ENCODE results near the gene OR52M1. TPM values are rescaled to one million over a fixed set of nuclear protein-coding genes. Genes with fewer than 3 reads are reported as not detected.

Gene OR52M1
- total and polyA plus RNA-seq, 2 of the 13 experiments (the other 11 are each of a cell fraction or from before 2014, with no cell fraction given): not detected

GRCh38 chr11:4546878-4547277, 1.9 kb downstream of the OR52M1 start (continued):
- TF ChIP-seq HNRNPL (IDR thresholded peaks at IDR 0.05; ENCODE audit: low read depth, low read length): no peak

- Histone ChIP-seq H2AFZ (ENCODE audit: low read length) (no peak overlapping the region), H3K4me3 (replicated peaks in 1 of 3; ENCODE audit: insufficient read depth in 1 of 3, low read depth in 2 of 3, low read length in 3 of 3) (no peak overlapping the region), H3K4me2 (ENCODE audit: low read depth, low read length) (no peak overlapping the region), H3K27ac (ENCODE audit: extremely low read length, insufficient read depth, low read length) (no peak overlapping the region), H3K9me3 (ENCODE audit: low read length) (no peaks in the 10 kb centered on the region), H3K27me3 (ENCODE audit: control insufficient read depth in 1 of 2, insufficient read depth in 2 of 2, low read length in 2 of 2) (peaks cover 0 to 11% of the 10 kb centered on the region in 2 experiments; a peak in 1 of 5 replicates), H3K36me3 (replicated peaks in 1 of 2; ENCODE audit: control insufficient read depth in 1 of 2, insufficient read depth in 2 of 2, low read length in 2 of 2) (no peaks in the 10 kb centered on the region), H3K79me2 (ENCODE audit: insufficient read depth, low read length) (no peaks in the 10 kb centered on the region), H4K20me1 (ENCODE audit: insufficient read depth, low read length) (no peaks in the 10 kb centered on the region), H3K4me1 (ENCODE audit: insufficient read depth, low read length) (peaks cover 7% of the 10 kb centered on the region; the same call in 1 of the 2 replicates), H3K9ac (ENCODE audit: insufficient read depth, low read depth, low read length) (no peak overlapping the region)
- FAIRE-seq (no peak), DNase-seq (ENCODE audit: low spot score) (no peak), ATAC-seq (no peak)
- in situ Hi-C loops (cut with HindIII; ENCODE audit: extremely low pct_ligation_motif_present, low pct_unique_long_range_greater_than_20kb) (no loop called here), intact Hi-C loops (cut with micrococcal nuclease; ENCODE audit: unreplicated experiment) (no loop called here)
- CTCF ChIA-PET (ENCODE audit: low intra/inter-chr PET ratio, low total read pairs): no interaction called here
- 12% methylated on average over 4 of the region's 4 CpGs for WGBS (ENCODE audit: low lambda C conversion rate)
- no TSS peak for BruUV-seq (replicated peaks)
- no peak for TF ChIP-seq PBX2 (CRISPR knock-in tag; IDR thresholded peaks at IDR 0.05)
- no peak for TF ChIP-seq SMAD9 (CRISPR knock-in tag; IDR thresholded peaks at IDR 0.05)
- TF ChIP-seq ZNF251 (CRISPR knock-in tag; IDR thresholded peaks at IDR 0.05): no peak
- POLR2A ChIA-PET: no interaction called here
These were observed 2.4 kb downstream of the OR52M1 start for GRCh38 chr11:4547416-4547815.

- peak; percentile 7 for DNase-seq (ENCODE audit: low spot score)
- H3K4me1 ChIP-seq (ENCODE audit: insufficient read depth, low read length): peaks cover 7% of the 10 kb centered on the region; the same call in 1 of the 2 replicates
- no peak overlapping the region for H2AFZ ChIP-seq (ENCODE audit: low read length)
- no peak overlapping the region for H3K9ac ChIP-seq (ENCODE audit: insufficient read depth, low read depth, low read length)
- in situ Hi-C loops (cut with HindIII; ENCODE audit: extremely low pct_ligation_motif_present, low pct_unique_long_range_greater_than_20kb) (no loop called here), intact Hi-C loops (cut with micrococcal nuclease; ENCODE audit: unreplicated experiment) (loop anchor here (1.0 kb wide), 1 partner anchor 364 kb away; no protein-coding TSS in a partner anchor)
- no peaks in the 10 kb centered on the region for H3K79me2 ChIP-seq (ENCODE audit: insufficient read depth, low read length)
- H3K36me3 ChIP-seq (replicated peaks in 1 of 2; ENCODE audit: control insufficient read depth in 1 of 2, insufficient read depth in 2 of 2, low read length in 2 of 2): no peaks in the 10 kb centered on the region
- ATAC-seq: peak; percentile 75
- no peak overlapping the region for H3K4me2 ChIP-seq (ENCODE audit: low read depth, low read length)
- WGBS (ENCODE audit: low lambda C conversion rate): 34% methylated on average over 8 of the region's 8 CpGs
- ChIA-PET POLR2A (no interaction called here), CTCF (ENCODE audit: low intra/inter-chr PET ratio, low total read pairs) (interaction anchor here (1.9 kb wide), 1 partner anchor 364 kb away, joined by 7 read pairs; no protein-coding TSS in a partner anchor)
- no peak overlapping the region for H3K27ac ChIP-seq (ENCODE audit: extremely low read length, insufficient read depth, low read length)
- no peaks in the 10 kb centered on the region for H3K9me3 ChIP-seq (ENCODE audit: low read length)
- no TSS peak for BruUV-seq (replicated peaks)
- no peak for FAIRE-seq
- peaks cover 0 to 3% of the 10 kb centered on the region in 2 experiments; a peak in 1 of 5 replicates for H3K27me3 ChIP-seq (ENCODE audit: control insufficient read depth in 1 of 2, insufficient read depth in 2 of 2, low read length in 2 of 2)
- no peaks in the 10 kb centered on the region for H4K20me1 ChIP-seq (ENCODE audit: insufficient read depth, low read length)
- no peak overlapping the region for H3K4me3 ChIP-seq (replicated peaks in 1 of 3; ENCODE audit: insufficient read depth in 1 of 3, low read depth in 2 of 3, low read length in 3 of 3)
- no peak for TF ChIP-seq ZNF460 (CRISPR knock-in tag; IDR thresholded peaks at IDR 0.05; ENCODE audit: borderline replicate concordance)
- TF ChIP-seq SMC3 (IDR thresholded peaks at IDR 0.05; ENCODE audit: low read length): peak; percentile 20; the same call in 1 of the 2 replicates
- no peak for TF ChIP-seq ZNF326 (CRISPR knock-in tag; IDR thresholded peaks at IDR 0.05; ENCODE audit: borderline replicate concordance)
- no peak for TF ChIP-seq ZNF609 (CRISPR knock-in tag; IDR thresholded peaks at IDR 0.05; ENCODE audit: borderline replicate concordance)
- TF ChIP-seq ZNF136 (CRISPR knock-in tag; IDR thresholded peaks at IDR 0.05; ENCODE audit: low read depth): no peak
- TF ChIP-seq SMYD3 (CRISPR knock-in tag; IDR thresholded peaks at IDR 0.05): no peak
- no peak for TF ChIP-seq TARDBP (CRISPR knock-in tag; IDR thresholded peaks at IDR 0.05)
These were observed 6.5 kb downstream of the OR52M1 start for GRCh38 chr11:4551346-4551979.

Data from HepG2 (cell line).